ENCODE results near the gene RIN3. TPM values are rescaled to one million over a fixed set of nuclear protein-coding genes. Genes with fewer than 3 reads are reported as not detected.

Gene RIN3
- total and polyA plus RNA-seq, 10 of the 15 experiments (the other 5 are each of a cell fraction or from before 2014, with no cell fraction given) = 0.91 to 23.3 (median 6.3) TPM

GRCh38 chr14:92521058-92521415, 7.5 kb downstream of the RIN3 start:
- intact Hi-C loops (cut with micrococcal nuclease; ENCODE audit: unreplicated experiment) (no loop called here), in situ Hi-C loops (cut with MboI) (no loop called here)
- ChIA-PET POLR2A (no interaction called here), RAD21 (ENCODE audit: unreplicated experiment) (no interaction called here), SMC1A (ENCODE audit: uncharacterized antibody, unreplicated experiment) (interaction anchor here (0.9 kb wide), 1 partner anchor 55 kb away, joined by 3 read pairs; no protein-coding TSS in a partner anchor), CTCF (no interaction called here)
- Histone ChIP-seq H3K4me1 (ENCODE audit: control insufficient read depth, insufficient read depth, low read length) (no peaks in the 10 kb centered on the region), H3K79me2 (ENCODE audit: control insufficient read depth, insufficient read depth, low read length) (no peaks in the 10 kb centered on the region; the same call in 1 of the 2 replicates), H3K36me3 (ENCODE audit: control insufficient read depth in 2 of 2, insufficient read depth in 2 of 2, low read length in 1 of 2) (no peaks in the 10 kb centered on the region), H4K20me1 (ENCODE audit: control insufficient read depth, insufficient read depth) (no peaks in the 10 kb centered on the region), H3K4me2 (ENCODE audit: control insufficient read depth, insufficient read depth) (no peak overlapping the region), H3K9ac (ENCODE audit: control insufficient read depth, insufficient read depth, low read length) (no peak overlapping the region), H3K4me3 (no peak overlapping the region), H3K9me3 (replicated peaks; ENCODE audit: control insufficient read depth, insufficient read depth, low read length) (no peaks in the 10 kb centered on the region; the same call in 2 of the 3 replicates), H3K27ac (ENCODE audit: control insufficient read depth, insufficient read depth) (no peak overlapping the region), H2AFZ (ENCODE audit: control insufficient read depth, low read depth, low read length) (no peak overlapping the region), H3K27me3 (replicated peaks in 1 of 2; ENCODE audit: control insufficient read depth in 2 of 2, insufficient read depth in 2 of 2, low read length in 1 of 2) (no peaks in the 10 kb centered on the region)
- DNase-seq (ENCODE audit: low read depth, low spot score) (no peak), FAIRE-seq (no peak), ATAC-seq (no peak)
- peak; percentile 30; the same call in 1 of the 2 replicates for TF ChIP-seq HDGF (IDR thresholded peaks at IDR 0.05)
- no peak for TF ChIP-seq IRF4 (IDR thresholded peaks at IDR 0.05; ENCODE audit: low read depth, low read length)
- BruUV-seq (replicated peaks) = no TSS peak
- WGBS (ENCODE audit: insufficient coverage, insufficient replicate concordance, low lambda C conversion rate, missing lambda C conversion rate) = 91% methylated on average over 2 of the region's 2 CpGs

GRCh38 chr14:92523752-92524151, 10.2 kb downstream of the RIN3 start:
- CTCF ChIA-PET = interaction anchor here (0.9 to 1.3 kb wide), 3 partner anchors 25 to 157 kb away, joined by 3 read pairs; no protein-coding TSS in a partner anchor
- RAD21 ChIA-PET (ENCODE audit: unreplicated experiment) = interaction anchor here (0.5 to 1.0 kb wide), 2 partner anchors 53 to 124 kb away, joined by 3 to 4 read pairs; no protein-coding TSS in a partner anchor
- BruUV-seq (replicated peaks) = no TSS peak
- Histone ChIP-seq H3K27me3 (replicated peaks in 1 of 2; ENCODE audit: control insufficient read depth in 2 of 2, insufficient read depth in 2 of 2, low read length in 1 of 2) (no peaks in the 10 kb centered on the region), H2AFZ (ENCODE audit: control insufficient read depth, low read depth, low read length) (no peak overlapping the region), H4K20me1 (ENCODE audit: control insufficient read depth, insufficient read depth) (no peaks in the 10 kb centered on the region; the same call in 1 of the 2 replicates), H3K9ac (ENCODE audit: control insufficient read depth, insufficient read depth, low read length) (no peak overlapping the region), H3K4me3 (no peak overlapping the region), H3K27ac (ENCODE audit: control insufficient read depth, insufficient read depth) (no peak overlapping the region), H3K4me2 (ENCODE audit: control insufficient read depth, insufficient read depth) (no peak overlapping the region), H3K9me3 (replicated peaks; ENCODE audit: control insufficient read depth, insufficient read depth, low read length) (no peaks in the 10 kb centered on the region; the same call in 2 of the 3 replicates), H3K36me3 (ENCODE audit: control insufficient read depth in 2 of 2, insufficient read depth in 2 of 2, low read length in 1 of 2) (no peaks in the 10 kb centered on the region), H3K4me1 (ENCODE audit: control insufficient read depth, insufficient read depth, low read length) (no peaks in the 10 kb centered on the region), H3K79me2 (ENCODE audit: control insufficient read depth, insufficient read depth, low read length) (no peaks in the 10 kb centered on the region)
- SMC1A ChIA-PET (ENCODE audit: uncharacterized antibody, unreplicated experiment) = interaction anchor here (1.1 to 1.4 kb wide), 3 partner anchors 10 to 67 kb away, joined by 4 to 5 read pairs (median 5); no protein-coding TSS in a partner anchor
- in situ Hi-C loops (cut with MboI) = no loop called here
- no peak for FAIRE-seq
- POLR2A ChIA-PET = interaction anchor here (0.6 to 0.8 kb wide), 2 partner anchors 40 to 388 kb away, joined by 3 to 4 read pairs; no protein-coding TSS in a partner anchor
- intact Hi-C loops (cut with micrococcal nuclease; ENCODE audit: unreplicated experiment) = no loop called here
- WGBS (ENCODE audit: insufficient coverage, insufficient replicate concordance, low lambda C conversion rate, missing lambda C conversion rate) = 81% methylated on average over 6 of the region's 6 CpGs
- DNase-seq (ENCODE audit: low read depth, low spot score) = no peak
- no peak for ATAC-seq
- TF ChIP-seq RAD21 (IDR thresholded peaks at IDR 0.05; ENCODE audit: insufficient read depth, low read depth, low read length) (no peak), PAX8 (IDR thresholded peaks at IDR 0.05) (no peak), REST (IDR thresholded peaks at IDR 0.05; ENCODE audit: low read depth, low read length) (no peak), HSF1 (IDR thresholded peaks at IDR 0.05; ENCODE audit: low read depth, low read length) (no peak), CREM (IDR thresholded peaks at IDR 0.05; ENCODE audit: low read depth) (no peak)
- TF ChIP-seq, protein P1, sequence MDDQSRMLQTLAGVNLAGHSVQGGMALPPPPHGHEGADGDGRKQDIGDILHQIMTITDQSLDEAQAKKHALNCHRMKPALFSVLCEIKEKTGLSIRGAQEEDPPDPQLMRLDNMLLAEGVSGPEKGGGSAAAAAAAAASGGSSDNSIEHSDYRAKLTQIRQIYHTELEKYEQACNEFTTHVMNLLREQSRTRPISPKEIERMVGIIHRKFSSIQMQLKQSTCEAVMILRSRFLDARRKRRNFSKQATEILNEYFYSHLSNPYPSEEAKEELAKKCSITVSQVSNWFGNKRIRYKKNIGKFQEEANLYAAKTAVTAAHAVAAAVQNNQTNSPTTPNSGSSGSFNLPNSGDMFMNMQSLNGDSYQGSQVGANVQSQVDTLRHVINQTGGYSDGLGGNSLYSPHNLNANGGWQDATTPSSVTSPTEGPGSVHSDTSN (IDR thresholded peaks at IDR 0.05; ENCODE audit: insufficient replicate concordance, low read depth, low read length) = no peak
- TF ChIP-seq, protein P2, sequence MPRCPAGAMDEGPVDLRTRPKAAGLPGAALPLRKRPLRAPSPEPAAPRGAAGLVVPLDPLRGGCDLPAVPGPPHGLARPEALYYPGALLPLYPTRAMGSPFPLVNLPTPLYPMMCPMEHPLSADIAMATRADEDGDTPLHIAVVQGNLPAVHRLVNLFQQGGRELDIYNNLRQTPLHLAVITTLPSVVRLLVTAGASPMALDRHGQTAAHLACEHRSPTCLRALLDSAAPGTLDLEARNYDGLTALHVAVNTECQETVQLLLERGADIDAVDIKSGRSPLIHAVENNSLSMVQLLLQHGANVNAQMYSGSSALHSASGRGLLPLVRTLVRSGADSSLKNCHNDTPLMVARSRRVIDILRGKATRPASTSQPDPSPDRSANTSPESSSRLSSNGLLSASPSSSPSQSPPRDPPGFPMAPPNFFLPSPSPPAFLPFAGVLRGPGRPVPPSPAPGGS (IDR thresholded peaks at IDR 0.05; ENCODE audit: borderline replicate concordance, insufficient read depth, low read depth, low read length, poor library complexity, severe bottlenecking) = no peak
